Liver (tissue), 9 donors: ENCODE data around the gene AQR. TPM values are rescaled to one million over a fixed set of nuclear protein-coding genes. Genes with fewer than 3 reads are reported as not detected.

Experiments used
- DNase-seq: peaks from one replicate; pipeline ENCODE4 v3.0.0-alpha.2; 2017; ENCODE audit warnings: low spot score
- H3K27ac ChIP-seq, 2 donors: one replicate each; pipeline ENCODE4 v1.7.0; 2013; ENCODE audit warnings: inconsistent platforms in 2 of 2, low read length in 2 of 2, control low read depth in 1 of 2, low read depth in 1 of 2, mild to moderate bottlenecking in 1 of 2
- H3K27me3 ChIP-seq, 4 donors: one replicate each; pipeline versions ENCODE4 v1.6.1 to v1.7.0; 2013; ENCODE audit warnings: low read length in 3 of 4, inconsistent platforms in 1 of 4, mild to moderate bottlenecking in 1 of 4, moderate library complexity in 1 of 4; ENCODE audit not compliant: control insufficient read depth in 4 of 4, insufficient read depth in 4 of 4
- H3K36me3 ChIP-seq, 4 donors: one replicate each; pipeline versions ENCODE4 v1.6.1 to v1.7.0; 2013; ENCODE audit warnings: low read length in 3 of 4, mild to moderate bottlenecking in 3 of 4, low read depth in 1 of 4, moderate library complexity in 1 of 4; ENCODE audit not compliant: control insufficient read depth in 4 of 4, insufficient read depth in 3 of 4
- H3K4me1 ChIP-seq, 4 donors: one replicate each; pipeline versions ENCODE4 v1.6.1 to v1.7.0; 2013; ENCODE audit warnings: low read length in 3 of 4, mild to moderate bottlenecking in 3 of 4, moderate library complexity in 1 of 4; ENCODE audit not compliant: control insufficient read depth in 4 of 4, insufficient read depth in 4 of 4
- H3K4me3 ChIP-seq, 3 donors: one replicate each; pipeline versions ENCODE4 v1.6.1 to v1.7.0; 2013; ENCODE audit warnings: low read length in 3 of 3, control low read depth in 1 of 3, low read depth in 1 of 3, mild to moderate bottlenecking in 1 of 3
- H3K9ac ChIP-seq, 2 donors: one replicate each; pipeline ENCODE4 v1.7.0; 2013; ENCODE audit warnings: low read length in 2 of 2, mild to moderate bottlenecking in 2 of 2, moderate library complexity in 2 of 2, control low read depth in 1 of 2, low read depth in 1 of 2
- H3K9me3 ChIP-seq, 4 donors: one replicate each; pipeline versions ENCODE4 v1.6.1 to v1.7.0; 2013; ENCODE audit warnings: low read length in 3 of 4; ENCODE audit not compliant: control insufficient read depth in 4 of 4
- ATF3 ChIP-seq: IDR thresholded peaks from 2 replicates; pipeline ENCODE4 v1.6.1; 2016; ENCODE audit warnings: antibody characterized with exemption
- CTCF ChIP-seq: fragments of 150-350 bp; IDR thresholded peaks from 2 replicates; pipeline ENCODE4 v1.5.1; 2017; ENCODE audit warnings: improper control_type of control experiment, low read depth, low read length; ENCODE audit not compliant: missing input control
- EGR1 ChIP-seq, 2 donors: IDR thresholded peaks; 2 replicates each; pipeline ENCODE4 v1.6.1; 2016 to 2018; ENCODE audit warnings: antibody characterized with exemption in 2 of 2, low read depth in 2 of 2
- FOXA1 ChIP-seq: IDR thresholded peaks from 2 replicates; pipeline ENCODE4 v1.6.1; 2016; ENCODE audit warnings: antibody characterized with exemption
- FOXA2 ChIP-seq: IDR thresholded peaks from 2 replicates; pipeline ENCODE4 v1.6.1; 2016; ENCODE audit warnings: antibody characterized with exemption
- GABPA ChIP-seq, 2 donors: IDR thresholded peaks in 1 of 2; conservative IDR thresholded peaks in 1 of 2; 2 replicates each; pipeline ENCODE4 v1.6.1; 2016; ENCODE audit warnings: antibody characterized with exemption in 2 of 2, mild to moderate bottlenecking in 1 of 2, moderate library complexity in 1 of 2
- HNF4A ChIP-seq, 2 donors: conservative IDR thresholded peaks; 2 replicates each; pipeline ENCODE4 v1.6.1; 2016; ENCODE audit warnings: antibody characterized with exemption in 2 of 2, mild to moderate bottlenecking in 2 of 2
- HNF4G ChIP-seq: IDR thresholded peaks from 2 replicates; pipeline ENCODE4 v1.6.1; 2016; ENCODE audit warnings: antibody characterized with exemption
- JUND ChIP-seq, 2 donors: IDR thresholded peaks; 2 replicates each; pipeline ENCODE4 v1.6.1; 2016; ENCODE audit warnings: antibody characterized with exemption in 2 of 2
- MAX ChIP-seq: IDR thresholded peaks from 2 replicates; pipeline ENCODE4 v1.6.1; 2016; ENCODE audit warnings: antibody characterized with exemption
- NR2F2 ChIP-seq: IDR thresholded peaks from 2 replicates; pipeline ENCODE4 v1.6.1; 2016; ENCODE audit warnings: antibody characterized with exemption
- RAD21 ChIP-seq, 2 donors: IDR thresholded peaks; 2 replicates each; pipeline ENCODE4 v1.6.1; 2016; ENCODE audit warnings: antibody characterized with exemption in 2 of 2, mild to moderate bottlenecking in 2 of 2
- REST ChIP-seq: IDR thresholded peaks from 2 replicates; pipeline ENCODE4 v1.6.1; 2016; ENCODE audit warnings: antibody characterized with exemption, mild to moderate bottlenecking
- RXRA ChIP-seq, 2 donors: IDR thresholded peaks; 2 replicates each; pipeline ENCODE4 v1.6.1; 2017 to 2018; ENCODE audit warnings: antibody characterized with exemption in 2 of 2, mild to moderate bottlenecking in 1 of 2
- SP1 ChIP-seq: IDR thresholded peaks from 2 replicates; pipeline ENCODE4 v1.6.1; 2018; ENCODE audit warnings: antibody characterized with exemption, mild to moderate bottlenecking
- TAF1 ChIP-seq: conservative IDR thresholded peaks from 2 replicates; pipeline ENCODE4 v1.6.1; 2016; ENCODE audit warnings: antibody characterized with exemption, mild to moderate bottlenecking
- YY1 ChIP-seq: IDR thresholded peaks from 2 replicates; pipeline ENCODE4 v1.6.1; 2016; ENCODE audit warnings: antibody characterized with exemption, mild to moderate bottlenecking
- ZBTB33 ChIP-seq: IDR thresholded peaks from 2 replicates; pipeline ENCODE4 v1.6.1; 2016; ENCODE audit warnings: antibody characterized with exemption
- WGBS: extraction: QIAGEN DNeasy Blood & Tissue Kit; methylation state at CpG from one replicate; pipeline ENCODE4 v1.1.7; 2013; 5-methylcytosine and 5-hydroxymethylcytosine counted together
- polyA plus RNA-seq, 2 donors: library from polyadenylated mRNA; stranded (reverse) in 1 of 2; unstranded in 1 of 2; fragments of 200-250 nt in 1 of 2; fragments of >200 nt in 1 of 2; fragmentation: Nextera tagmentation in 1 of 2; extraction: Ambion mirVana in 1 of 2; gene quantifications; one replicate each; pipeline versions ENCODE4 v1.2.1 to v1.2.3, GENCODE V29; 2013 to 2015
- total RNA-seq, 2 donors: library from RNA; depleted of rRNA; stranded (reverse); fragments of >200 nt; gene quantifications; one replicate each; pipeline ENCODE4 v1.2.3, GENCODE V29; 2014
- donor health status: healthy.
- donor health status: healthy.
- donor health status: healthy.
- donor health status: healthy.
- donor health status: healthy.

The AQR gene
- total and polyA plus RNA-seq, 4 donors: 3.4 to 14.3 (median 8.7) TPM

GRCh38 chr15:34810443-34811129 lies 159.0 kb downstream of the AQR start:
- no peak overlapping the region for H3K27ac ChIP-seq
- H3K4me1 ChIP-seq: no peaks in the 10 kb centered on the region
- no peak for DNase-seq
- H3K36me3 ChIP-seq: no peaks in the 10 kb centered on the region
- 78% methylated on average over 5 of the region's 5 CpGs for WGBS
- no peak overlapping the region for H3K9ac ChIP-seq
- no peaks in the 10 kb centered on the region for H3K27me3 ChIP-seq
- H3K4me3 ChIP-seq: no peak overlapping the region
- TF ChIP-seq MAX: no peak
- TF ChIP-seq GABPA (IDR thresholded peaks at IDR 0.05 in 1 of 2, conservative IDR thresholded peaks at IDR 0.05 in 1 of 2): no peak
- no peak for TF ChIP-seq JUND (IDR thresholded peaks at IDR 0.05)
- no peak for TF ChIP-seq FOXA2
- peaks cover 0 to 2% (median 0%) of the 10 kb centered on the region in 4 donors for H3K9me3 ChIP-seq

GRCh38 chr15:34809186-34809585 lies 160.4 kb downstream of the AQR start:
- 64% methylated on average over 3 of the region's 3 CpGs for WGBS
- no peak for DNase-seq
- Histone ChIP-seq H3K4me1 (no peaks in the 10 kb centered on the region), H3K9ac (no peak overlapping the region), H3K27ac (no peak overlapping the region), H3K9me3 (peaks cover 0 to 2% (median 0%) of the 10 kb centered on the region in 4 donors), H3K4me3 (no peak overlapping the region), H3K36me3 (no peaks in the 10 kb centered on the region), H3K27me3 (no peaks in the 10 kb centered on the region)
- TF ChIP-seq HNF4G (no peak), NR2F2 (no peak), GABPA (IDR thresholded peaks at IDR 0.05 in 1 of 2, conservative IDR thresholded peaks at IDR 0.05 in 1 of 2) (no peak), RXRA (IDR thresholded peaks at IDR 0.05) (no peak), JUND (IDR thresholded peaks at IDR 0.05) (no peak), REST (no peak), FOXA1 (no peak), EGR1 (IDR thresholded peaks at IDR 0.05; ENCODE audit: low read depth in 2 of 2) (no peak), ATF3 (no peak), HNF4A (conservative IDR thresholded peaks at IDR 0.05) (no peak), SP1 (no peak), MAX (no peak), YY1 (no peak), FOXA2 (no peak), CTCF (no peak), TAF1 (no peak), ZBTB33 (no peak), RAD21 (IDR thresholded peaks at IDR 0.05) (no peak)
